GM19467 (cell line): Measurements from ENCODE around the gene COL18A1.
"Not testable (repeated sequence)": the region's sequence is repeated elsewhere in the genome, so short reads cannot be mapped to it uniquely, and the experiment has no call there.

Experiments used
- ATAC-seq: cut with Tn5 transposase; IDR thresholded peaks from one replicate; pipeline ENCODE4 v1.9.1; 2021; ENCODE audit warnings: mild to moderate bottlenecking, moderate library complexity; ENCODE audit not compliant: unreplicated experiment

The COL18A1 gene

GRCh38 chr21:45404730-45405270, at the start of gene COL18A1:
Gene COL18A1 (plus strand): TSS chr21:45405165. CDS start chr21:45405231, 66 bp downstream.
- ATAC-seq = no peak

GRCh38 chr21:45355573-45355972, 49.4 kb upstream of the COL18A1 start:
- no peak for ATAC-seq

GRCh38 chr21:45356251-45356650, 48.7 kb upstream of the COL18A1 start:
- ATAC-seq = no peak

- ATAC-seq = no peak
These were observed 48.1 kb upstream of the COL18A1 start for GRCh38 chr21:45356653-45357435.

- ATAC-seq = no peak
These were observed 47.3 kb upstream of the COL18A1 start for GRCh38 chr21:45357436-45358260.

- ATAC-seq = no peak
These were observed 46.7 kb upstream of the COL18A1 start for GRCh38 chr21:45358261-45358670.

GRCh38 chr21:45358711-45359310, 46.2 kb upstream of the COL18A1 start:
- no peak for ATAC-seq

- ATAC-seq = no peak
These were observed 45.3 kb upstream of the COL18A1 start for GRCh38 chr21:45359451-45360217.

- ATAC-seq = no peak
These were observed 43.6 kb upstream of the COL18A1 start for GRCh38 chr21:45361033-45361997.

- ATAC-seq = no peak
These were observed 42.8 kb upstream of the COL18A1 start for GRCh38 chr21:45362077-45362747.

- ATAC-seq = no peak
These were observed 42.2 kb upstream of the COL18A1 start for GRCh38 chr21:45362748-45363145.

GRCh38 chr21:45363272-45363671, 41.7 kb upstream of the COL18A1 start:
- ATAC-seq = not testable (repeated sequence)

- no peak for ATAC-seq
These were observed 41.0 kb upstream of the COL18A1 start for GRCh38 chr21:45363921-45364467.

GRCh38 chr21:45364468-45365185, 40.3 kb upstream of the COL18A1 start:
- ATAC-seq = no peak

- ATAC-seq = no peak
These were observed 39.8 kb upstream of the COL18A1 start for GRCh38 chr21:45365186-45365607.

- ATAC-seq = no peak
These were observed 39.2 kb upstream of the COL18A1 start for GRCh38 chr21:45365608-45366241.

- ATAC-seq = no peak
These were observed 38.5 kb upstream of the COL18A1 start for GRCh38 chr21:45366476-45366875.
